Tongue (tissue), 2 donors: Measurements from ENCODE around the gene TVP23C. TPM values are rescaled to one million over a fixed set of nuclear protein-coding genes. Genes with fewer than 3 reads are reported as not detected.
"Not testable (repeated sequence)": the region's sequence is repeated elsewhere in the genome, so short reads cannot be mapped to it uniquely, and the experiment has no call there.

Experiments used
- DNase-seq: peaks from one replicate; pipeline ENCODE4 v3.0.0-alpha.2; 2015
- total RNA-seq: library from RNA; depleted of rRNA; stranded (reverse); fragments of >200 nt; gene quantifications from one replicate; pipeline ENCODE4 v1.2.3, GENCODE V29; 2014

TVP23C gene
- total RNA-seq, 1 donor from 2014 or later: 25.6 TPM

- peak; percentile 74 for DNase-seq
These were observed 36.7 kb downstream of the TVP23C start for GRCh38 chr17:15526292-15527218.

GRCh38 chr17:15524990-15525985, 38.0 kb downstream of the TVP23C start:
- not testable (repeated sequence) for DNase-seq

GRCh38 chr17:15516150-15516549, 47.1 kb downstream of the TVP23C start:
- DNase-seq: no peak

- DNase-seq: no peak
These were observed 48.8 kb downstream of the TVP23C start for GRCh38 chr17:15514469-15514868.

- DNase-seq: no peak
These were observed 49.3 kb downstream of the TVP23C start for GRCh38 chr17:15513856-15514459.

- DNase-seq: no peak
These were observed 50.1 kb downstream of the TVP23C start for GRCh38 chr17:15513058-15513791.

GRCh38 chr17:15512071-15512709, 51.1 kb downstream of the TVP23C start:
- DNase-seq: no peak

- DNase-seq: no peak
These were observed 52.1 kb downstream of the TVP23C start for GRCh38 chr17:15511142-15511541.

GRCh38 chr17:15510361-15510760, 52.9 kb downstream of the TVP23C start:
- no peak for DNase-seq

GRCh38 chr17:15509095-15509494, 54.2 kb downstream of the TVP23C start:
- no peak for DNase-seq

GRCh38 chr17:15508466-15508865, 54.8 kb downstream of the TVP23C start:
- no peak for DNase-seq

GRCh38 chr17:15507896-15508295, 55.4 kb downstream of the TVP23C start:
- DNase-seq: no peak

- no peak for DNase-seq
These were observed 56.3 kb downstream of the TVP23C start for GRCh38 chr17:15507001-15507400.

- DNase-seq: not testable (repeated sequence)
These were observed 57.6 kb downstream of the TVP23C start for GRCh38 chr17:15505708-15506107.

GRCh38 chr17:15503731-15504130, 59.6 kb downstream of the TVP23C start:
- DNase-seq: no peak

GRCh38 chr17:15502369-15503112, 60.7 kb downstream of the TVP23C start:
- peak; percentile 98 for DNase-seq

GRCh38 chr17:15501793-15502192, 61.5 kb downstream of the TVP23C start:
- DNase-seq: peak; percentile 27

GRCh38 chr17:15501282-15501681, 62.0 kb downstream of the TVP23C start:
- no peak for DNase-seq

- DNase-seq: no peak
These were observed 65.2 kb downstream of the TVP23C start for GRCh38 chr17:15498107-15498506.
